ENCODE data around the gene CAPN9.

The CAPN9 gene

DNA sequence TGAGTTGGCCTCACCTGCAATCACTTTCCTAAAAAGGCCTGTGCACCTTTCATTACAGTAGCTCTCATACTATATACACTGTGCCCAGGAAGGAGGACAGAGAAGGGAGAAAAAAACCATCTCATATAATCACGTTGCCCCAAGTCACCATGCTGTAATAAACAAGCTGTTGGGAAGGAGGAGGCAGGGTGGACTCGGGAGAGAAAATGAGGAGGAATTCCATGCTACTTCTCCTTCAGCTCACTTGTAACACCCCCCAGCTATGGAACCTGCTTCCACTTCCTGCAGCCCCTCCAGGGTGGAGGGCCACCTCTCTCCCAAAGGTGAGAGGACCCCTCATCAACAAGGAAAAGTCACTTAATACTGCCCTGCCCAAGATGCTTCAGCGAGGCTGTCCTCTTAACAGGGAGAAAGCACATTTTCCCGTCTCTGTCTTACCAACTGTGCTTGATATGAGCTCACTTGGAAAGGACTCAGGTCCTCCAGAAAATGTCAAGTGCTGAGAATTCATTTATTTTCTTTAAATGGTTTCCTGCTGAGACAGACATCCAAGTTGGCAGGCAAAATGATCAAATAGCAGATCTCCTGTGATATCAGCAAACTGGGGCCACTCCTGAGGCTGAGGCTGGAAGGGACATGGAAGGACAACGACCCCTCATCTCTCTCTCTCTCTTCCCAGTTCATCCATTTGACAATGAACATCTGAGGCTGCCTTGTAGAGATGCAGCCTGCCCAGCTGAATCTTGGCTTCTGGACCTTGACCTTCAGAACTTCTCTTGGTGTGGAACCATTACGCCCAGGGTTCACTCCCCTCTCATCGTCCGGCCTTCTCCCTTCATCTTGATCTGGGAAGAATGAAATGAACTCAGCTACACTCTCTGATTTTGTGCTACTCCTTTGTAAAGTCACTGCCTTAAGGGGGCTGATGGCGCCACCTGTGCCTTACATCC, 54.0 kb downstream of the CAPN9 start:
- no peak for DNase-seq

DNA sequence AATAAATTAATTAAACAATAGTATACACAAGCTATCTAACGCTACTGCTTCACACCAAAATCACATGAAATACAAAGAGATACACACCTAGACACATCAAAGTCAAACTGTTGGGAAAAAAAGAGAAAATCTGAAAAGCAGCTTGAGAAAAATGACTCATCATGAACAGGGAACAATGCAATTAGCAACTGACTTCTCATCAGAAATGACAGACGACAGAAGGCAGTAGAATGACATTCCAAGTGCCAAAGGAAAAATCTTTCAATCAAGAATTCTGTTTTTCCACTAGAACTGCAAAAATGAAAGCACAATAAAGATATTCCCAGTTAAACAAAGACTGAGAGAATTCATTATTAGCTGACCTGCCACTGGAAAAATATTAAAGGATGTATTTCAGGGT, 57.2 kb downstream of the CAPN9 start:
- DNase-seq = no peak

DNA sequence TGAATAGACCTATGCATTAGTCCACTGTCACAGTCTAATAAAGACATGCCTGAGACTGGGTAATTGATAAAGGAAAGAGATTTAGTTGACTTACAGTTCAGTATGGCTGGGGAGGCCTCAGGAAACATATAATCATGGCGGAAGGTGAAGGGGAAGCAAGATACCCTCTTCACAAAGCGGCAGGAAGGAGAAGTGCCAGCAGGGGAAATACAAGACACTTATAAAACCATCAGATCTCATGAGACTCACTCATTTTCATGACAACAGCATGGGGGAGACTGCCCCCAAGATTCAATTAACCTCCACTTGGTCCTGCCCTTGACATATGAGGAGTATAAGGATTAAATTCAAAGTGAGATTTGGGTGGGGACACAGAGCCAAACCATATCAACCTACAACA, 59.4 kb downstream of the CAPN9 start:
- no peak for DNase-seq

DNA sequence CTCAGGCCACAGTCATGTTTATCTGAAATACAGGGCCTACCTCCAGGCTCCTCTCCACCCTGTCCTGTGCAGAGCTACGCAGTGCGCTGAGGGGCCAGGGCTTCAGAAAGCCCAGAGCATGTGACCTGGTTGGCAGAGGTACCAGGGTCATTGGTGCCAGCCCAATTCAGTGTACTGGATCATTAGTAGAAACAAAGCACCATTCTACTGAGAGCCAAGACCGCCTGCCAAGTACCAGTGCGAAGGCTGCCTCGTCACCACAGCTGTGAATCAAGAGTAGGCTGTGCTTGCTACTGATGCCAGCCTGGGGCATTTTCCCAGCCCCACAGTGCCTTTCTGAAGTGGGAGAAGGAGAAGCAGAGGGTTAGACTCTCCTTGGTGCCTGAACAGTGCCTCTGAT, 59.8 kb downstream of the CAPN9 start:
- no peak for DNase-seq

DNA sequence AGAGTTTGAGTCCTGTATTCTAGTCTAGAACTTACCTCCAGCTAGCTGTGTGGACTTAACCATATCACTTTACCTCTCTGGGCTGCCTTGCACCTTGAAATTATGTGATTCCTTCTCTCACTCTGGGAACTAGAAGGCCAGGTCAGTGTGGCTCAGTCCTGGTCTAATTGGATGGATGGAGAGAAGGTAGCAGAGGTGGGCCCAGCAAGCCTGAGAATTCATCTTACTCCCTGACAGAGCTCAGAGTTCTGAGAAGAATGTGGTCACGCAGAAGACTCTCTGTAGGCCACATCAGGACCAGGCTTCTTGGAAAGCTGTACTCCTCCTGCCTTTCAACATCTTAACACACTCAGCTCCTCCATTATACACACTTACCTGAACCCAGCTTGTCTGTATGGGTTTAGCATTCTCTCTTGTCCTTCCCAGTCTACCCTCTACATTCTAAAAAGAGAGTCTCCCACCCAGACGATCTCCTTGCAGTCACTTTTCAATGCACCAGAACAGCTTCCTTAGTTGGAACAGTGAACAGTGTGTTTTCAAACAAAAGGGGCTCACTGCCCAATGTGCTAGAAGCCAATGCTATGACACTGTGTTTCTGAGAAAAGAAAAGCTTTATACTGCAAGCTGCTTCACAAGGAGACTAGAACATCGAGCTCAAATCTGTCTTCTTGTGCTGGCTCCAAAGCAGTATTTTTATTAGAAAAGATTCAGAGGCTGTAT, 60.5 kb downstream of the CAPN9 start:
- no peak for DNase-seq

DNA sequence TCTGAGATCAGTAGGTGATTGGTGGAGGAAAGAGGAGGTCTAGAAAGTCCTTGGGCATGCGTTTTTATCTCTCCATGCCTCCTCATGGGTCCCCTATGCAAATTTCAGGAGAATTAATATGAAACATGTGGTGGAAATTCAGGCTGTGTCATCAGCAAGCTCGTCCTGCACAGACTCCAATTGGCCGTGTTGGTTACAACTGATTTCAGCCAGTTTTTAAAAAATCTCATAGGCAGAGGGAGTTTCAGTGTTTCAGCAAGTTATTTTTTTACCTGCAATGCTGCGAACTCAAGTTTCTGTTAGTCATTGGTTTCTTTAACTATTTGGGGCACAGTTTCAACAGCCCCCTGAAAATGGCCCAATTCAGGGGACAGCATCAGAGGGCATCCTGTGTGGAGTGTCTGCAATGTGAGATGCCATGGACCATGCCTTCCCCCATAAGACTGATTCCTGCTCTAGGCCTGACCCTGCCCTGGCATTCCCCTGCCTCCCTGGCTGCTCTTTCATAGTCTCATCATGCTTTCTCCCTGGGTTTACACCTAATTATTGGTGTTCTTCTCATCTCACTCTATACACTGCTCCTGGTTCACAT, 61.2 kb downstream of the CAPN9 start:
- DNase-seq = no peak

DNA sequence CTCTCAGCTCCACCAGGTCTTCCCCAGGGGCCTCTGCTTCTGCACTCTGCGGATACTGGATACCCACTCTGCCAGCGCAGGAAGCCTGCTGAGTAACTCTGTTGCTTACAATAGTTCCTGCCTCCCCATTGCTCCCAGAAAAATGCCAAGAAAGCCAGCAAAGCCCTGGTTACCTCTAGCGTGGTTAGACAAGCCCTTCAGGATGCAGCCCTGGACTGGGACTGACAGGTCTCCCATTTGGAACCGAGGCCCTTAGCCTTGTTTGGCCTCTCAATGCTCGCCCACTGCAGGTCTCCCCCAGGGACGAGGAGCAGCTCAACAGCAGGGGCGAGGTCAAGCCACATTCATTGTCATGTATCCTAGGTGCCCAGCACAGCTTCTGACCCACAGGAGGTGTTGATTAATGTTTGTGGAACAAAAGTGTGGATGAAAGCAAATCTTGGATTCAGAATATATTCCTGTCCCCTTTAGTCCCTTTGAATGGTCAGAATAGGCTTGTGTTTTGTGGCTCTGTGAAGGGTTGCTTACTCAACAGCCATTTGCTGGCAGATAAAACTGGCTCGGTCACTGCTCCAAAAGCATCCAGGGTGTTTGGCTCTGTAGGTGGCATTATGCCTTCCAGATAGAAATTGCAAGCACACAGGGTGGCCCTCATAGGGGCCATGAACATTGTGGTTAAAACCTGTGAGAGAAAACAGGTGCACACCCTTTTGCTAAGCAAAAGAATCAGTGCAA, 62.2 kb downstream of the CAPN9 start:
- DNase-seq = no peak

DNA sequence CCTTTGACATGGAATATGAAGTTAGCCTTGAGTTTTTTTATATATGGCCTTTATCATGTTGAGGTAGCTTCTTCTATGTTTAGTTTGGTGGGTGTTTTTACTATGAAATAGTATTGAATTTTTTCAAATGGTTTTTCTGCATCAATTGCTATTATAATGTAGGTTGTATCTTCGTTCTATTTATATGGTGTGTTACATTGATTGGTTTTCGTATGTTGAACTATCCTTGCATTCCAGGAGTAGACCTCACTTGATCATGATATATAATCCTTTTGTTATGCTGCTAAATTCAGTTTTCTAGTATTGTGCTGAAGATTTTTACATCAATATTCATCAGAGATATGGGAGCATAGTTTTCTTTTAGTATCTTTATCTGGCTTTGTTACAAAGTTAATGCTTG, 65.4 kb downstream of the CAPN9 start:
- no peak for DNase-seq

DNA sequence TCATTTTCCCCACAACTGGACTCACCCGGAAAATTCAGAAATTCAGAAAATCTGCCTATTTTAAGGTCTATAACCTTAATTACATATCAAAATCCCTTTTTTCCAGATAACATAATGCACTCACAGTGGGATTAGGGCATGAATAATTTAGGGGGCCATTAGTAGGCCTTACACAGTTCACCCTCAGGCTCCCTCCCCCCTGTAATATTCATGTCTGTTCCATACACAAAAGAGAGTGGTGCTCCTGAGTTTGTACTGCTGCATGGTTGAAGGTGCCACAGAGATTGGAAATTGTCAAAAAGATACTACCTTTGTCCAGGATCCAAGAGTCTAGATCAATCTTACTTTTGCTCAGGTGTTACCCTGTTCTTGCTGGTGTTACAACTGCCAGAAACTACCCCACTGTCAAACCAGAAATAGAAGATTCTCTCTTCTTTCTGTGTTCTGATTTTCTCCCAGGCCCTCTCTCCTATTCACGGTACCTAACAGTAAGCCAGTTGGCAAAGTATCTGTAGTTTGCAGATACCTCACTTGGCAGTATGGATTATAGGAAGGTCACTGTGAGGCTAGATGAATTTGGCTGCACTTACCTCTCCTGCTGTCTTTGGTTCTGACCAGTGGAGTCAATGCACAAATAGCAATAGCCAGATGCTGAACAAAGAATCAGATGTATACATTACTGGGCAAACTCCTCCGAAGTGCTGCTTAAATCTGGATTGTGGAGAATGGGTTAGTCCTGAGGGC, 67.9 kb downstream of the CAPN9 start:
- no peak for DNase-seq

DNA sequence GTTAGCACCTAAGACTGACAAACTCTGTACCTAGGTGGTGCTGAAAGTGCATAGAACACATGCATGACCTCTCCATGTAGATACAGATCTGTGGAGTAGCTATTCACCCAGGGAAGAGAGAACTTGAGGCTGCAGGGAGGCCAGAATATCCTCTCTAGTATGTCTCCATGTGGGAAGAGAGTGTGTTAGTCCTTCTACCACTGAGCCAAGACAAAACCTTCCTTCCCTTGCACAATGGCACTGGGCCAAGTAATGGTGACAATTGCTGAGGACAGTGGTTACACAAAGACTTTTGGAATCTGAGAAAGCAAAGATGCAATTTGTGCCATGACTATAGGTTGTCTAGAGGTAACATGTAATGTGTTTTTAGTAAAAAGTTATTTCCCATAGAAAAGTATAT, 68.8 kb downstream of the CAPN9 start:
- DNase-seq = no peak

DNA sequence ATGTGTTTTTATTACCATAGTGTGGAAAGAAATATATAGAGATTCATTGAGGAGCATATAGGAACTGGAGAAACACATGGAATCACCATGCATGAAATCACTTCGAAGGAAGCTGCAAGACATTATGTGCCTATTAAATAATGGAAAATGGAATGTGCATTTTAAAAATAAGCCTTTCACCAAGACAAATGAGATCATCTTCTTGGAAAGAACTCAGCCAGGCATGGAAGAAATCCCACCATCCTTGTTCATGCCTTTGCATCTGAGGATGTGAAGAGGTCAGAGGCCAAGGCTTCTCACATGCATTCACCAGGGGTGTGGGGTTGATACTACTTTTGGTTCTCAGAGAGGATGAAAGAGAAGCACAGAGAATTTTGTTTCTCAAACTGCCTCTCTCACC, 71.2 kb downstream of the CAPN9 start:
- no peak for DNase-seq

DNA sequence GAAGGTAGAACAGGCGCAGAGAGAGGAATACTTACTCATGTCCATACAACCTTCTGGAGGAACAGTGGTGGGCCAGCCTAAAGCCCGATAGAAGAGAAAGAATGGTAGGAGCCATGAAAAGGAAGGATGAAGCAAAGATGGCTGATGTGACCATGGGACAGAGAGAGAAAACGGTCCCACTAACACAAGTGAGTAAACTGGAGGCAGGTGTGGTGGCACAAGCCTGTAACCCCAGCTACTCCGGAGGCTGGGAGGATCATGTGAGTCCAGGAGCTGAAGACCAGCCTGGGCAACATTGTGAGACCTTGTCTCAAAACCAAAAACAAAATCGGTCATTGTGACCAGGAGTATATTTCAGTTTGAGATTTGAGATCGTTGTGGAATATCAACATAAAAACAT, 71.7 kb downstream of the CAPN9 start:
- DNase-seq = no peak

DNA sequence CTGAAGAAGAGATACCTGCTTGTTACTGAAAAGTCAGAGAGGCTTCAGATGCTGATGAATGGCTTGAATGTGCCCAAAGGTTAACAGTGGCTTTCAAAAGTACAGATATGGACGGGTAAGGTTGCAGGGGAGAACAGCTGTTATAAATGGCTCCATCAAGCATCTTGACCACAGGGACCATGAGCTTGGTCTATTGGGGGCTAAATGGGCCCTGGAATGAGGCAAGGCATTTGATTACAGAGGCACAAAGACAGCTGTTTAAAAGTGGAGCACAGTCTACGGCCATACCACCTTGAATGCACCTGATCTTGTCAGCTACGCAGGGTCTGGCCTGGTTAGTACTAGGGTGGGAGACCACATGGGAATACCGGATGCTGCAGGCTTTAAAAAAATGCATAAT, 72.8 kb downstream of the CAPN9 start:
- no peak for DNase-seq

DNA sequence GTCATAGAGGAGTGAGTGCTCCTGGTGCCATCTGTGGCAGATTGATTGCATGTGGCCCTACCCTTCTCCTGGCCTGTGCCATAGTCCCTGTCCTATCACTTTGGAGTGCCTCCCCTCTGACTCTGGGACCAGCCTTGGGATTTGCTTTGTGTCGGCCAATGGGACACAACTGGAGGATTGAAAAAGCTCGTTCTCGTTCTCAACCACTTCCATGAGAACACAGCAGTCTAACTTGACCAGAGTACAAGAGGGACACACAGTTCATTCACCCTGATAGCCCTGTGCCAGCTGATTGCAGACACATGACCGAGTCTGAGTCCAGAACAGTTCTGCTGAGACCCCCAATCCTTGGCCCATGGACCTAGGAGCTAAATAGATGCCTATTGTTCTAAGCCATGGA, 73.4 kb downstream of the CAPN9 start:
- no peak for DNase-seq

DNA sequence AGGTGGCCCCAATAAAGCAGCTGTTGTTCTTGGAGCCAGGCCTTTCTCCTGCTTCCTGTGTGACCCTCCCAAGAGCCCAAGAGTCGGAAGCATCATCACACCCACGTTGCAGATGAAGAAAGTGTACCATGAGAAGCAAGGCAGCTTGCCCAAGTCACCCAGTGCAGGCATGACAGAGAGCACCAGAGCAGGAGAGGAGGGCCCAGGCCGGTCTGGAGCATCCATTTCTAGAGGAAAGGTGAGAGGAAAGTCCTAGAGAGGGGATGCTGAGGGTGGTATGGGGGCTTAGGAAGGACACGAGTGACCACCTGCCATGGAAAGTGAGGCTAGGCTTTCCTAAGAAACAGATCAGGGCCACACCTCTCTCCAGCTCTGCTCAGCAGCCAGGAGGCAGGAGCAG, 74.2 kb downstream of the CAPN9 start:
- DNase-seq = no peak

DNA sequence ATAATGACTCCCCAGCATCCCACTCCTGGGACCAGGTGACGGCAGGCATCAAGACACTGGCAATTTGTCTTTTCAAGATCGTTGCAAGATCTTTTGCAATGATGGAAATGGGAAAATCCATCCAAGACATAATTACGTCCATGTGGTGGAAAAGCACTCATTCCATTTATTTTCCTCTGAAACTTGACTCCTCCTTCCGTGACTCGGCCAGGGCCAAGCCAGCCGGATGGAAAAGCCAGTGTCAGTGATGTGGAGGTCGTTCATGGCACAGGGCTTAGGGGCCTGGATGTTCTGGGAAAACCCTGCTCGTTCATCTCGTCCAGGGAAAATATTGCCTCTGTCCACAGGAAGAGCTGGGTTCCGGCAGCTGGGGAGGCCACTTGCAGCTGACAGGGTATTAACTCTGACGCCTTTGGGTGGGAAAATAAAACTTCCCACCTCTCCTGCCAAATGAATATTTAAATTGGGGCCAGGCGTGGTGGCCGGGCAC, 74.9 kb downstream of the CAPN9 start:
- no peak for DNase-seq

DNA sequence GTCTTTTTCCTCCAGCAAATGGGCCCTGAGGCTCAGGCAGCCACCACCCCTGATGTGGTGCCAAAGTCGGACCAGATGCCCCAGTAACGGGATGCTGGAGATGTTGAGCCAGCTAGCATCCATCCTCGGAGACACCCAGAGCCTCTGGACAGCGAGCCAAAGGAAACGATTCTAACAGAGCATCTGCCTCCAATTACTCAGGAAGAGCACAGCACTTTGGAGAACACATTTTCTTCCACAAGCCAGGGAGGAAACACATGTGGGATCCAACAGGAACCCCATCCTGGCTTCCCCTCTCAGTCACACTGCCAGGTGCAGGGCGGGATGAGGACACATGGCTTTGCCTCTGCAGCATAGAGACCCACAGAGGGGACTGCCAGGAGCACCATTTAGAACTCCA, 76.2 kb downstream of the CAPN9 start:
- DNase-seq = no peak

DNA sequence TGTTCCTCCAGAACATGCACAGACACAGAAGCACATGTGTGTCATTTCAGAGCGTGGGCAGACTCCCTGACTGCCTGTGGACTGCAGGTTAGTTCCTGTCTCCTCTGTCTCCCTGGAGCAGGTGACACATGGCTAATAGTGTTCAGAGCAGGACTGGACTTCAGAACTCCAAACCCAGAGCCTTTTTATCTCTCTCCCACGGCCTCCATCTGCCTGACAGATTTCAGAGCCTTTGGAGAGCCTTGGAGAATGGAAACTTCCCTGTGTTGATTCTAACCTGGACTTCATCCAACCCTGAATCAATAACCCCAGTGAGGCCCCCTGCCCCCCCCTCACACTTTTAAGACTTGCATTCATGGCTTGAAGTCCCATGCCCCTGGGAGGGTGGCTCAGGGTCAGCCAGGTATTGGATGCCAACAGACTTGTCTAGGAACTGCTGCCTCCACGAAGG, 76.8 kb downstream of the CAPN9 start:
- DNase-seq = no peak

DNA sequence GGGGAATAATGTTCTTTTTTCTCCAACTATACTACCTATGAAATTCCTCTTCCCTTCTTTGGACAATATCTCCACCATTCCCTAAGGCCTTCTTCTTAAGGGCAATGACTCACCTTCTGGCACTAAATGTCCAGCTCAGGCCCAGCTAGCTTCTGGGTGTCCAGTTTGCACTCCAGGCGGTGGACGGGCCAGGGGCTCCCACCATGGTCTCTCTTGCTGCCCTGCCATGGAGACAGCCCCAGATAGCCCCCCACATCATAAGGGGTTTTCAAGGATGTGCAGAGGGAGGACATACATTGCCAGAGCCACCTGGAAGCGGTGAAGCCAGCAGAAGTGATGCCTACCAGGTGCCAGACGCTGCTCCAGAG, 77.3 kb downstream of the CAPN9 start:
- DNase-seq = no peak

DNA sequence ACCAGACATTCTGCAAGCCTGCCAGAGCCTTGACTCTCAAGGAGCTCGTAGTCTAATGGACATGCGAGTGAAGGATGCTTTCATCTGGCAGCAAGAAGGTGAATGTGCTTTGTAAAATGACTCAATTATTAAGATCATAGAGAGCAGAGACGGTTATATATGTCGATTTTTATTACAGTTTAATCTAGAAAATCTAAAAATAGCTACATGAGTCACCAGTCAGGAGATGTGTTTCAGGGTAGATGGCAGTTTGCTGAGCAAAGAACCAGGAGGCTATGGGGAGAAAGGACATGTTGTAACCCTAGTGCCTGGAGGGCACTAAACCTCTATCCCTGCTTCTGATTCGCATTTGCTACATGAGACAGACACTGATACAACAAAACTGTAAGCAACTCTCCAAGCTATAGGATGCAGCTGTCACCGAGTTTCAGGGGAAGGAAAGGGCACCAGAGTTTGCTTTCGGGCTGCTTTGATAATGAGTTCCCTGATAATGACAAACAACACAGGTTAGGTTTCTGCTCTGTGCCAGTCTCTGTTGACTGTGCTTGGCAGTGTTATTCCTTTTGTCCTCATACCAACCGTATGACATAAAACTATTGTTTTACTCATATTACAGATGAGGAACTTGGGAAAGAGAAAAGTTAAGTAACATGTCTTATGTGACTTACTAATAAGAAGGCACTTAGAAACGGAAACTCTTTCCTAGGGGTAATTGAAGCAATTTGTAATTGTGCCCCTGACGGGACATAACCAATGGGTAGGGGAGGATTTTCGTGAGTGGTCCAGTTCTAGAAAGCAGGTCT, 77.9 kb downstream of the CAPN9 start:
- DNase-seq = no peak

DNA sequence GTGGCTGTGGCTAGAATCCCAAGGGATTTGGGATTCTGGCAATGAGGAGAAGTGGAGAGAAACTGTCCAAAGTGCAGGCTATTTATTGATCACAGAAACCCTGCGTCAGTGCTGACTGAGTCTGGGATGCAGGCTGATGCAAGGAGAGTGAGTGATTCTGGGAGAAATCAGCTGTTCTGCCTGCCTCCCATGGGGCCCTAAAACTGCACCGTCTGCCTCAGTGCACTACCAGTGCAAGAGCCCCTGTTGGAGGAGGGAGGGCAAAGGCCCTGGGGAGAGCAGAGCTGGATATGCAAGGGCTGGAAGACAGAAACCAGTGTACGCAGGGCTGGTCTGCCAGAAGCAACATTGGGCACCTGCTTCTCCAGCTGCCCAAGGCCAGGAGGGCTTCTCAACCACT, 78.6 kb downstream of the CAPN9 start:
- DNase-seq = no peak
